Stimulated activated CD4-positive, alpha-beta T cell treated with anti-CD3 and anti-CD28 coated beads, Interleukin-4, amount 100 ng/mL, for 48 hours (primary cell): Measurements from ENCODE around the gene ABCA5.
"Not testable (repeated sequence)": the region's sequence is repeated elsewhere in the genome, so short reads cannot be mapped to it uniquely, and the experiment has no call there.

ENCODE experiments used
- DNase-seq, 2 donors: peaks; one replicate each; pipeline ENCODE4 v3.0.0-alpha.2; 2020; ENCODE audit warnings: low read depth in 2 of 2

The ABCA5 gene

GRCh38 chr17:69325518-69326376 lies 1.2 kb downstream of the ABCA5 start:
- DNase-seq = no peak

GRCh38 chr17:69323806-69324205 lies 3.1 kb downstream of the ABCA5 start:
- no peak for DNase-seq

DNA sequence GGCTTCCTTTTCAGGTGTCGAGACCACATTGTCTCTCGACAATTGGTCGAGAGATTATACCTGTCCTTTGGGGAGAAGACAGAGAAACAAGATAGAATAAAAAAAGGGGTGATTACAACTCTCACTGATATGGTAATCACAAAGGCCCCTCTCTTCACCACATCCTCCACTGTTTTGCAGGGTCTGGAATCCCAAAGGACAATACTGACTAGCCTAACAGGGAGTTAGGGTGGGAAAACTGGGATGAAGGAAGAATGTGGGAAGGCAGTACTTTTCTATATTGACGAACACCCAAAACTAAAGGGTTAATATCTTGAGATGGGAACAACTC lies 6.1 kb downstream of the ABCA5 start:
- DNase-seq = no peak

DNA sequence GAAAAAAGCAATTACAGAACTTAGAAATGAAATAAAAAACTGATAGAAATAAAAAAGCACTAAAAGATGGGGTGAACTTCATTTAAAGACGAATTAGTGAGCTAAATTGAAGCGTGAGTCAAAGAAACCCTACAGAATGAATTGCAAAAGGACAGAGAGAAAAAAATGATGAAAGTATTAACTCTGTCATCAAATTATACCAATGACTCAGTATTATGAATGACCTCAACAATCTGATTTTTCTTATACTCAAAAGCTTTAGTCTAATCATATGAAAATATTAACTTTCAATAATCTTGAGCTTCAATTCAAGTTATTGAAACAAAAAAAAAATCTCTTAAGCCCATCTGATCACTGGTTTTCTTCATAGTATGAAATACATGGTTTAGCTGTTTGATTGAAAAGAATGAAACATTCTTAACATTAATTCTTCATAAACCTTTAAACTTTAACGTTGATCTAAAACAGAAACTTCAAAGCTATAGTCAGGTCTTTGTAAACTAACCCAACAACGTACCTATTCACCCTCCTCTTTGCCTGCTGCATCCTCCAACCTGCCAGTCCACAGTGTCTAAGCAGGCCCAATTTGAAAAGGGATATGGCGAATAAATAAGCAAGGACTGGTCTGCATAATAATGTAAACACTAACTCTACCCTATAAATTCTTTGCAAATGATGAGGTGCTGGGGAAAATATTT lies 6.6 kb downstream of the ABCA5 start:
- DNase-seq = no peak

- no peak for DNase-seq
These were observed 9.3 kb downstream of the ABCA5 start for GRCh38 chr17:69317625-69318024.

- no peak for DNase-seq
These were observed 12.5 kb downstream of the ABCA5 start for GRCh38 chr17:69314246-69315065.

DNA sequence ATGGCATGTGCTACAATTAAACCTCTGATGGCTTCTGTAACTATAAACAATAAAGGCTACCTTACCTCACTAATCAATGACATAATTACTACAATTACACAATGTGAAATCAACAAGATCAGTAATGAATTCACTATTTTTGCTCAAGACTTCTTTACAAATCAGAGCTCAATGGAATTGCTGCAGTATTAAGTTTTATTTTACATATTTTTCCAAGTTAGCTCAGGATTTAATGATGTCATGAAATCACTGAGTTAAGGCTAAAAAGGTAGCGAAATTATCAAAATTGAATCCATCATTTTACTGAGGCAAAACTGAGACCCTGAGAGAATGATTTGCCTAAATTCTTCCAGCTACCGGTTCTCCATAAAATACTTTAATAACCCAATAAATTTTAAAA lies 21.8 kb downstream of the ABCA5 start:
- no peak for DNase-seq

DNA sequence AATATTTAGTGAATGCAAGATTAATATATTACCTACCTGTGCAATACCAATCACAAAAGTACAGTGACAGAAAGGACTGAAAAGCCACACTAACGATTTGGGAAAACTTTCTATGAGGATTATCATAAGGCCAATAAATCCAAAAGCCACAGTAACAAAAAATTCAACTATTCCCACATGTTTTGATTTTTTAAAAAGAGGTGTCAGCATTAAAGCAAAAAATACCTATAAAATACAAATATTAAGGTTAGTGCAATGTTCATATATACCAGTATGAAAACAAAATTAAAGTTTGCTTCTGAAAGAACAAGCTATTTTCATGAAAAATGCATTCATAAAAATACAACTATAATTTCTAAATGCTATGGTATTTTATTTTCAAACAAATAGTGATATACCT lies 24.3 kb downstream of the ABCA5 start:
- no peak for DNase-seq

- DNase-seq = no peak
These were observed 26.7 kb downstream of the ABCA5 start for GRCh38 chr17:69300222-69300621.

- DNase-seq = not testable (repeated sequence)
These were observed 28.7 kb downstream of the ABCA5 start for GRCh38 chr17:69298120-69298722.

- no peak for DNase-seq
These were observed 39.8 kb downstream of the ABCA5 start for GRCh38 chr17:69287168-69287567.

DNA sequence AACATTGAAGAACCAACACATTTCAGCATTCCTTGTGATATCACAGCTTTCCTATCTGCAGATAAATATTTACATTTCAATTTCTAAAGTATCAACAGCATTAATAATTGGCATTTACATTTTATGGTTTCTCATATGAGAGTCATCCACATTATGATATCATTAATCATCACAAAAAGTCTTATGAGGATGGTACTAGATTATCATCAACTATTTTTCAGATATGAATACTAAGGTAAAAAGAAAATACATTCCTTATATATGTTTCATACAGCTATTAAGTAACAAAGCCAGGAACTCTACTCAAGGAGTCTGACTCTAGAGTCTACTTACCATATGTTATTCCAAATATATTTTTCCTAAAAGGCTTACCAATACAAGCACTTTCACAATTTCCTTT lies 40.7 kb downstream of the ABCA5 start:
- no peak for DNase-seq

- no peak for DNase-seq
These were observed 42.3 kb downstream of the ABCA5 start for GRCh38 chr17:69284646-69285045.

DNA sequence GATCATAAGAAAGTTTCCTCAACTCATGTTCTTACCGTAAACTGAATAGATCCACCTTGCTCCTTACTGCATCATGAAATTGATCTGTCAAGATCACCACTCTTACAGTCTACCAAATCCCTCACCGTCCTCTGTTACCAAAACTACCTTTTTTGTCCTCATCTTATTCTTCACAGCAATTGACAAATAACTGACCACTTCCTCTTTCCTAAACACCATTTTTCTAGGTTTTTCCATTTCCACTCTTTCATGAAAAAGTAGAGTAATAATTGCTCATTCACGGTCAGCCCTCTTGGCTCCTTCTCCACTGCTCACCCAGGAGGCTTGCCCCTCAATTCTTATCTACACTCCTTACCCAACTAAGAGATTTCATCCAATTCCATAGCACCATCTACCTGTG lies 44.9 kb downstream of the ABCA5 start:
- no peak for DNase-seq

DNA sequence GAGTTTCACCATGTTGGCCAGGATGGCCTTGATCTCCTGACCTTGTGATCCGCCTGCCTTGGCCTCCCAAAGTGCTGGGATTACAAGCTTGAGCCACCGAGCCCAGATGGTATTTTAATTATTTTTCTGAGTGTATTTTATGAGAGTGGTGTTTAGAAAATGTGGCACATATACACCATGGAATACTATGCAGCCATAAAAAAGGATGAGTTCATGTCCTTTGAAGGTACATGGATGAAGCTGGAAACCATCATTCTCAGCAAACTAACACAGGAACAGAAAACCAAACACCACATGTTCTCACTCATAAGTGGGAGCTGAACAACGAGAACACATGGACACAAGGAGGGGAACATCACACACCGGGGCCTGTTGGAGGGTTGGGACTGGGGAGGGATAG lies 50.7 kb downstream of the ABCA5 start:
- not testable (repeated sequence) for DNase-seq

DNA sequence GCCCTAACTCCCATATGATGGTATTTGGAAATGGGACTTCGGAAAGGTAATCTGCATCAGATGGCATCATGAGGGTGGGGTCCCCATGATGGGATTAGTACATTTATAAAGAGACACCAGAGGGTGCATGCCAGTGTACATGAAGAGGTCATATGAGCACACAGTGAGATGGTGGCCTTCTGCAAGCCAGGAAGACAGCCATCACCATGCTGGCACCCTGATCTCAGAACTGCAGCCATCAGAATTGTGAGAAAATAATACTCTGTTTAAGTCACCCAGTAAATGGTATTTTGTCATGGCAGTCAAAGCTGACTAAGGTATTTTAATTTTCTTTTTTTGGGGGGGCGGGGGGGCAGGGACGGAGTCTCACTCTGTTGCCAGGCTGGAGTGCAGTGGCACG lies 51.2 kb downstream of the ABCA5 start:
- no peak for DNase-seq

- DNase-seq = no peak
These were observed 55.9 kb downstream of the ABCA5 start for GRCh38 chr17:69271023-69271422.

- no peak for DNase-seq
These were observed 57.6 kb downstream of the ABCA5 start for GRCh38 chr17:69269131-69269998.

- no peak for DNase-seq
These were observed 58.4 kb downstream of the ABCA5 start for GRCh38 chr17:69268543-69269014.

DNA sequence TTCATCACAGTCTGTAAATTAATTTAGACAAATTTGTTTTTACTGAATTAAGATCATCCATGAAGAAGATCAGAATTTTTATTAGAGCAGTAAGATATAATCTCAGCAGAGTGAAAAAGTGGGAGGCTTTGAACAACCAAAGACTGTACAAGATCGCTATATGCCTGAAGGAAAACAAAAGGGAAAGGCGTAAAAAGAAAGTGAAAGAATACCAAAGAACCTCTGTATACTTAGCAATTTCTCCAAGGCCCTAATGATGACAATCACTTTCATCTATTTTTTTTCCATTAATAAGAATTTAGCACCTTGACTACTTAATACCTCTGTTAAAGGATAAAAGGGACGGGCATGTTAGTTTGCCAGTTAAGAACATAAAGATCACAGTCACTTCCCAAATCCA lies 59.7 kb downstream of the ABCA5 start:
- no peak for DNase-seq

GRCh38 chr17:69265873-69266272 lies 61.1 kb downstream of the ABCA5 start:
- DNase-seq = no peak
